ENCODE measurements around the gene NRP2. TPM values are rescaled to one million over a fixed set of nuclear protein-coding genes. Genes with fewer than 3 reads are reported as not detected.

NRP2 gene
- total RNA-seq, 2 experiments from 2014 or later: 2.9 to 3.3 TPM

- H3K4me1 Mint-ChIP-seq: no peaks in the 10 kb centered on the region
- H3K9me3 Mint-ChIP-seq: no peaks in the 10 kb centered on the region
- DNase-seq: no peak
- H3K4me3 Mint-ChIP-seq: no peak overlapping the region
- H3K27me3 Mint-ChIP-seq: no peaks in the 10 kb centered on the region
- H3K36me3 Mint-ChIP-seq: no peaks in the 10 kb centered on the region
- H3K27ac Mint-ChIP-seq: no peak overlapping the region
- ATAC-seq (ENCODE audit: low read depth): no peak
- POLR2A ChIA-PET: no interaction called here
Measured at GRCh38 chr2:205745661-205746419, 63.5 kb downstream of the NRP2 start.

- DNase-seq: no peak
- ATAC-seq (ENCODE audit: low read depth): no peak
- no peak overlapping the region for H3K4me3 Mint-ChIP-seq
- H3K27ac Mint-ChIP-seq: no peak overlapping the region
- no peaks in the 10 kb centered on the region for H3K27me3 Mint-ChIP-seq
- H3K9me3 Mint-ChIP-seq: no peaks in the 10 kb centered on the region
- POLR2A ChIA-PET: no interaction called here
- H3K4me1 Mint-ChIP-seq: no peaks in the 10 kb centered on the region
- H3K36me3 Mint-ChIP-seq: no peaks in the 10 kb centered on the region
Measured at GRCh38 chr2:205746420-205746785, 64.1 kb downstream of the NRP2 start.

GRCh38 chr2:205747829-205748386 is 65.6 kb downstream of the NRP2 start:
- no peaks in the 10 kb centered on the region for H3K36me3 Mint-ChIP-seq
- POLR2A ChIA-PET: no interaction called here

GRCh38 chr2:205748639-205749038 is 66.3 kb downstream of the NRP2 start:
- Mint-ChIP-seq H3K9me3 (no peaks in the 10 kb centered on the region), H3K36me3 (no peaks in the 10 kb centered on the region), H3K27me3 (peaks cover 4% of the 10 kb centered on the region), H3K27ac (no peak overlapping the region), H3K4me3 (no peak overlapping the region), H3K4me1 (no peaks in the 10 kb centered on the region)
- ATAC-seq (ENCODE audit: low read depth): no peak
- POLR2A ChIA-PET: no interaction called here
- DNase-seq: no peak

More at GRCh38 chr2:205747829-205748386, 65.6 kb downstream of the NRP2 start:
- ATAC-seq (ENCODE audit: low read depth): no peak
- no peak for DNase-seq
- Mint-ChIP-seq H3K4me3 (no peak overlapping the region), H3K27ac (no peak overlapping the region), H3K27me3 (peaks cover 3% of the 10 kb centered on the region), H3K4me1 (no peaks in the 10 kb centered on the region), H3K9me3 (no peaks in the 10 kb centered on the region)

GRCh38 chr2:205749078-205749477 is 66.8 kb downstream of the NRP2 start:
- no peak for ATAC-seq (ENCODE audit: low read depth)
- Mint-ChIP-seq H3K4me1 (no peaks in the 10 kb centered on the region), H3K4me3 (no peak overlapping the region), H3K27me3 (peaks cover 4% of the 10 kb centered on the region), H3K9me3 (no peaks in the 10 kb centered on the region), H3K27ac (no peak overlapping the region), H3K36me3 (no peaks in the 10 kb centered on the region)
- POLR2A ChIA-PET: no interaction called here
- DNase-seq: no peak

- POLR2A ChIA-PET: no interaction called here
- no peak overlapping the region for H3K4me3 Mint-ChIP-seq
- H3K9me3 Mint-ChIP-seq: no peaks in the 10 kb centered on the region
- H3K27me3 Mint-ChIP-seq: peaks cover 7% of the 10 kb centered on the region
- no peaks in the 10 kb centered on the region for H3K4me1 Mint-ChIP-seq
- DNase-seq: no peak
- H3K27ac Mint-ChIP-seq: no peak overlapping the region
- no peaks in the 10 kb centered on the region for H3K36me3 Mint-ChIP-seq
- ATAC-seq (ENCODE audit: low read depth): no peak
Measured at GRCh38 chr2:205750797-205751196, 68.5 kb downstream of the NRP2 start.

GRCh38 chr2:205751569-205752031 is 69.3 kb downstream of the NRP2 start:
- no peak overlapping the region for H3K4me3 Mint-ChIP-seq
- H3K27ac Mint-ChIP-seq: no peak overlapping the region
- ATAC-seq (ENCODE audit: low read depth) (no peak), DNase-seq (no peak)
- H3K36me3 Mint-ChIP-seq: no peaks in the 10 kb centered on the region
- peaks cover 7% of the 10 kb centered on the region for H3K27me3 Mint-ChIP-seq
- no peaks in the 10 kb centered on the region for H3K4me1 Mint-ChIP-seq
- H3K9me3 Mint-ChIP-seq: no peaks in the 10 kb centered on the region
- POLR2A ChIA-PET: no interaction called here

- Mint-ChIP-seq H3K27ac (no peak overlapping the region), H3K36me3 (no peaks in the 10 kb centered on the region), H3K4me1 (no peaks in the 10 kb centered on the region), H3K9me3 (no peaks in the 10 kb centered on the region), H3K4me3 (no peak overlapping the region), H3K27me3 (peaks cover 7% of the 10 kb centered on the region)
- POLR2A ChIA-PET: no interaction called here
- no peak for ATAC-seq (ENCODE audit: low read depth)
- DNase-seq: no peak
Measured at GRCh38 chr2:205752296-205752820, 70.1 kb downstream of the NRP2 start.

- Mint-ChIP-seq H3K9me3 (no peaks in the 10 kb centered on the region), H3K36me3 (no peaks in the 10 kb centered on the region), H3K27me3 (peaks cover 7% of the 10 kb centered on the region), H3K27ac (no peak overlapping the region), H3K4me1 (no peaks in the 10 kb centered on the region), H3K4me3 (no peak overlapping the region)
- POLR2A ChIA-PET: no interaction called here
- DNase-seq (no peak), ATAC-seq (ENCODE audit: low read depth) (no peak)
Measured at GRCh38 chr2:205752924-205753323, 70.6 kb downstream of the NRP2 start.

- peaks cover 7% of the 10 kb centered on the region for H3K27me3 Mint-ChIP-seq
- H3K36me3 Mint-ChIP-seq: no peaks in the 10 kb centered on the region
- no peak overlapping the region for H3K4me3 Mint-ChIP-seq
- H3K9me3 Mint-ChIP-seq: no peaks in the 10 kb centered on the region
- H3K4me1 Mint-ChIP-seq: no peaks in the 10 kb centered on the region
- POLR2A ChIA-PET: no interaction called here
- no peak overlapping the region for H3K27ac Mint-ChIP-seq
- no peak for DNase-seq
- no peak for ATAC-seq (ENCODE audit: low read depth)
Measured at GRCh38 chr2:205754285-205754923, 72.1 kb downstream of the NRP2 start.

- POLR2A ChIA-PET: no interaction called here
- no peak overlapping the region for H3K27ac Mint-ChIP-seq
- no peak for ATAC-seq (ENCODE audit: low read depth)
Measured at GRCh38 chr2:205754924-205755321, 72.6 kb downstream of the NRP2 start.

GRCh38 chr2:205755923-205756322 is 73.6 kb downstream of the NRP2 start:
- no peaks in the 10 kb centered on the region for H3K36me3 Mint-ChIP-seq
- ATAC-seq (ENCODE audit: low read depth): no peak

More at GRCh38 chr2:205754924-205755321, 72.6 kb downstream of the NRP2 start:
- Mint-ChIP-seq H3K4me3 (no peak overlapping the region), H3K36me3 (no peaks in the 10 kb centered on the region), H3K4me1 (no peaks in the 10 kb centered on the region), H3K27me3 (peaks cover 7% of the 10 kb centered on the region), H3K9me3 (no peaks in the 10 kb centered on the region)
- DNase-seq: no peak

GRCh38 chr2:205757271-205757670 is 75.0 kb downstream of the NRP2 start:
- Mint-ChIP-seq H3K36me3 (no peaks in the 10 kb centered on the region), H3K9me3 (no peaks in the 10 kb centered on the region), H3K27ac (no peak overlapping the region), H3K4me1 (no peaks in the 10 kb centered on the region), H3K27me3 (peaks cover 8% of the 10 kb centered on the region), H3K4me3 (no peak overlapping the region)
- DNase-seq (no peak), ATAC-seq (ENCODE audit: low read depth) (no peak)
- POLR2A ChIA-PET: no interaction called here

More at GRCh38 chr2:205755923-205756322, 73.6 kb downstream of the NRP2 start:
- POLR2A ChIA-PET: no interaction called here
- H3K4me3 Mint-ChIP-seq: no peak overlapping the region
- no peaks in the 10 kb centered on the region for H3K4me1 Mint-ChIP-seq
- no peaks in the 10 kb centered on the region for H3K9me3 Mint-ChIP-seq
- no peak for DNase-seq
- H3K27ac Mint-ChIP-seq: no peak overlapping the region
- H3K27me3 Mint-ChIP-seq: peaks cover 7% of the 10 kb centered on the region

- Mint-ChIP-seq H3K27me3 (peaks cover 13% of the 10 kb centered on the region), H3K27ac (no peak overlapping the region), H3K9me3 (no peaks in the 10 kb centered on the region), H3K4me3 (no peak overlapping the region), H3K4me1 (no peaks in the 10 kb centered on the region), H3K36me3 (no peaks in the 10 kb centered on the region)
- POLR2A ChIA-PET: no interaction called here
- DNase-seq (no peak), ATAC-seq (ENCODE audit: low read depth) (no peak)
Measured at GRCh38 chr2:205758051-205758450, 75.8 kb downstream of the NRP2 start.

Measured in activated naive CD8-positive, alpha-beta T cell treated with anti-CD3 and anti-CD28 coated beads, Interleukin-2, amount 10 ng/mL, durations not matched to agents 7 days and 5 days (primary cell).